ENCODE measurements around the gene TGFBI.

The TGFBI gene

GRCh38 chr5:136048966-136049365 is 20.2 kb downstream of the TGFBI start:
- no peak for DNase-seq

- no peak for DNase-seq
Observed at GRCh38 chr5:136051486-136052220, 22.9 kb downstream of the TGFBI start.

- no peak for DNase-seq
Observed at GRCh38 chr5:136052692-136053335, 24.0 kb downstream of the TGFBI start.

- DNase-seq = peak; percentile 91
Observed at GRCh38 chr5:136053336-136054141, 24.8 kb downstream of the TGFBI start.

- no peak for DNase-seq
Observed at GRCh38 chr5:136054142-136055019, 25.6 kb downstream of the TGFBI start.

GRCh38 chr5:136055612-136056309 is 27.0 kb downstream of the TGFBI start:
- DNase-seq = no peak

- no peak for DNase-seq
Observed at GRCh38 chr5:136056336-136056735, 27.5 kb downstream of the TGFBI start.

- DNase-seq = no peak
Observed at GRCh38 chr5:136056771-136057335, 28.1 kb downstream of the TGFBI start.

- no peak for DNase-seq
Observed at GRCh38 chr5:136057401-136058038, 28.7 kb downstream of the TGFBI start.

GRCh38 chr5:136058039-136058971 is 29.5 kb downstream of the TGFBI start:
- peak; percentile 100 for DNase-seq

- peak; percentile 52 for DNase-seq
Observed at GRCh38 chr5:136058972-136059354, 30.2 kb downstream of the TGFBI start.

- no peak for DNase-seq
Observed at GRCh38 chr5:136060963-136061362, 32.2 kb downstream of the TGFBI start.

GRCh38 chr5:136061630-136062365 is 33.0 kb downstream of the TGFBI start:
- no peak for DNase-seq

- no peak for DNase-seq
Observed at GRCh38 chr5:136062366-136063274, 33.8 kb downstream of the TGFBI start.

- no peak for DNase-seq
Observed at GRCh38 chr5:136063778-136064465, 35.1 kb downstream of the TGFBI start.

GRCh38 chr5:136064510-136064909 is 35.7 kb downstream of the TGFBI start:
- no peak for DNase-seq

GRCh38 chr5:136065588-136065987 is 36.8 kb downstream of the TGFBI start:
- no peak for DNase-seq
